Ishikawa (cell line): ENCODE results near the gene FOXP1.

Source experiments
- EGR1 ChIP-seq: IDR thresholded peaks from 2 replicates; pipeline ENCODE4 v1.6.1; 2012
- FOXM1 ChIP-seq: IDR thresholded peaks from 2 replicates; pipeline ENCODE4 v1.6.1; 2012; ENCODE audit warnings: low read depth, borderline replicate concordance
- MAX ChIP-seq: IDR thresholded peaks from 2 replicates; pipeline ENCODE4 v1.6.1; 2012

- no peak for TF ChIP-seq FOXM1
- no peak for TF ChIP-seq MAX
- no peak for TF ChIP-seq EGR1
Observed at GRCh38 chr3:71065764-71066013, 517.8 kb downstream of the FOXP1 start.
